Activated T-cell treated with anti-CD3 and anti-CD28 coated beads, Interleukin-2, amount 50 U/mL, for 4 hours (primary cell): ENCODE measurements around the gene DENND1A. TPM values are rescaled to one million over a fixed set of nuclear protein-coding genes. Genes with fewer than 3 reads are reported as not detected.

Experiments
- ATAC-seq, 2 donors: fragments of 200-7000 bp; cut with Tn5 transposase; one replicate each; pipeline ENCODE4 v1.10.0; 2021
- DNase-seq: peaks from one replicate; pipeline ENCODE4 v3.0.0-alpha.2; 2020
- H3K27me3 Mint-ChIP-seq: one replicate; pipeline ENCODE4 v1.8.0; 2021; ENCODE audit warnings: low read depth, mixed read lengths
- H3K36me3 Mint-ChIP-seq: one replicate; pipeline ENCODE4 v1.8.0; 2022; ENCODE audit warnings: mixed read lengths; ENCODE audit not compliant: insufficient read depth
- H3K4me1 Mint-ChIP-seq: one replicate; pipeline ENCODE4 v1.8.0; 2021; ENCODE audit warnings: low read depth, mixed read lengths
- H3K4me3 Mint-ChIP-seq: one replicate; pipeline ENCODE4 v1.8.0; 2021; ENCODE audit warnings: mild to moderate bottlenecking, moderate library complexity, mixed read lengths
- H3K9me3 Mint-ChIP-seq: one replicate; pipeline ENCODE4 v1.8.0; 2021; ENCODE audit warnings: mixed read lengths
- total RNA-seq, 3 donors: library from RNA; stranded (reverse); gene quantifications; one replicate each; pipeline ENCODE4 v1.2.1, GENCODE V29; 2021

Gene DENND1A
- total RNA-seq, 3 donors from 2014 or later = 15.5 to 21.7 (median 16.9) TPM

DNA sequence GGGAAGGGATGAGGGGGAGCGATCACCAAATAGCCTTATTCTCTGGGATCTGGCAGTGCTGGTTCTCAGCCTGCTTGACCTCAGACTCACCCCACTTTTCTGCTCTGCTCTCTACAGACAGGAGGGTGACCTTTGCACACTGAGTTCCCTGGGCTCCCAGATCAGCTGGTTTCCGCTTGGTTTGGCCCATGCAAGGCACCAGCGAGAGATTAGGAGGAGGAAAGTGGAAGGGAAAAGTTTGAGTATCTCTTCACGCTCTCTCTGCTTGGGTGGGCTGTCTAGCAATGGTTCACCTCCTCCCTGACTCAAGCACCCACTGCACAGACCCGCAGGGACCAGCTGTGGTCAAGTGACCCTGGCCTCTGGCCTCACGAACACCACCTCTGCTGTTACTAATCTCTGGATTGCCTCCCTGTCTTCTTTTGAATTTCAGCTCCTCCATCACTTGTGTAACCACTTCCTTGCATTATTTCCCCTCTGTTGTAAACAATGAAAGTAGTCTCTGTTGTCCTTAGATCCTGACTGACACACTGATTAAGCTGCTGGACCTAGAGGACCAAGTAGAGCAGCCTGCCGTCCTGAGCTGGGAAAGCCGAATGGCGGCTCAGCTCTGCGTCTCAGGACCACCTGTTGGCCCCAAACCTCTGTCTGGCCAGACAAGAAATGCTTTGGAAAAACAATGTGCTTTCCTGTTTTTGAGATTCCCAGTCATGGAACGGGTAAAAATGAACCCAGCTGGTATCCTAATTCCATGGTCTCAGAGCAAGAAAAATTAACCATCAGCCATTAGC lies 387.3 kb downstream of the DENND1A start:
- Mint-ChIP-seq H3K4me1 (no peaks in the 10 kb centered on the region), H3K4me3 (no peak overlapping the region), H3K27me3 (no peaks in the 10 kb centered on the region), H3K9me3 (no peaks in the 10 kb centered on the region), H3K36me3 (no peaks in the 10 kb centered on the region)
- DNase-seq = no peak
- ATAC-seq = no peak

DNA sequence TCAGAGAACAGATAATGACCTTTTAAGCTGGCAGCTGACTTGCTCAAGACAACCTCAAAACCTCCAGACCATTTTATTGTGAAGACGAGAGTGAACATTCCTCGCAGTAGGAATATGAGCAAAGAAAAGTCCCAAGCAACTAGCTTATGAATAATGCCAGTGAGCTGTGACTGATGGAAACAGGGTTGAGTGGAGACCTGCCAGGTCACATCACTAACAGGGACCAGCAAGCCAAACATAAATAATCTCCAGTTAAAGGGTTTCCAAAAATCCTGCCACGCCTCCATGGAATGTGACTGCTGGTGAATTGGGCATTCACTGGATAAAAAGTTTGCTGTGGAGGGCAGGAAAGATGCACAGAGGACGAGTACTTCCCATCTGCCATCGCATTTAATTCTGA lies 388.5 kb downstream of the DENND1A start:
- no peaks in the 10 kb centered on the region for H3K27me3 Mint-ChIP-seq
- H3K9me3 Mint-ChIP-seq = no peaks in the 10 kb centered on the region
- DNase-seq (no peak), ATAC-seq (no peak)
- no peak overlapping the region for H3K4me3 Mint-ChIP-seq
- H3K36me3 Mint-ChIP-seq = no peaks in the 10 kb centered on the region
- peaks cover 5% of the 10 kb centered on the region for H3K4me1 Mint-ChIP-seq

DNA sequence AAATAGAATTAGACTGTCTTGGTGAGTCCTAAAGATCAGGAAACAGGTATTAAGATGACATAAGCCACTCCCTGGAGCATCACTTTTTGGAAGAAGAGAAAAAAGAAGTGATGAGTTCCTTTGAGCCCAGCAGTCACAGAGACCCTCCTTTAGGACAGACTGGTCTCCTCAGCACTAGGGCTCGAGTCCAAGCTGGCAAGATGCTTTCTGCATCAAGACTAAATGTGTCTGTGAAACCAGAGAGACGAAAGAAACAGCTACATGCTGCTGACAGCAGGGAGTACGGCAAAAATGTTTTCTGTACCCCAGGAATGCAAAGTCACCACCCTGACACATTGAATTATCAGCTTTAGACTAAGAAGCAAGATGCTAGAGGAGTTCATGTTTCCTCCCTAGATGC lies 389.5 kb downstream of the DENND1A start:
- Mint-ChIP-seq H3K4me3 (no peak overlapping the region), H3K36me3 (peaks cover 3% of the 10 kb centered on the region), H3K4me1 (peaks cover 5% of the 10 kb centered on the region), H3K27me3 (no peaks in the 10 kb centered on the region), H3K9me3 (no peaks in the 10 kb centered on the region)
- no peak for ATAC-seq
- DNase-seq = no peak

DNA sequence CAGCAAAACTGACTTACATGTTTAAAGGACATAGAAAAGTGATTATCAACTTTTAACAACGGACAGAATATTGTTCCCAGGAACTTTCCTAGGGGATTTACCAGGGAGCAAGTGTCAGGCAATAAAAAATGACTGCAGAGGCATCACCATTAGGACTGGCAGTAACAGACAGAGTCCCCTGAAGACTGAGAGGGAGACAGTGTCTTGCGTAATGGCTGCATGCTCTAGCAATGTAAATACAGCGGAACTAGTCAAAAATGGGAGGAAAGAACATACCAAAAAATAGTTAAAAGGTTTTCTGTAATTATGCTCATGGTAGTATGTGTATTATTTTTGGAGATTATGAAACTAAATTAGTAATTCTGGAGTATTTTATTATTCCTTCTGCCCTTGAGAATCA lies 392.1 kb downstream of the DENND1A start:
- Mint-ChIP-seq H3K36me3 (peaks cover 17% of the 10 kb centered on the region), H3K9me3 (peaks cover 3% of the 10 kb centered on the region), H3K4me3 (no peak overlapping the region), H3K27me3 (no peaks in the 10 kb centered on the region), H3K4me1 (peaks cover 5% of the 10 kb centered on the region)
- DNase-seq (no peak), ATAC-seq (no peak)

DNA sequence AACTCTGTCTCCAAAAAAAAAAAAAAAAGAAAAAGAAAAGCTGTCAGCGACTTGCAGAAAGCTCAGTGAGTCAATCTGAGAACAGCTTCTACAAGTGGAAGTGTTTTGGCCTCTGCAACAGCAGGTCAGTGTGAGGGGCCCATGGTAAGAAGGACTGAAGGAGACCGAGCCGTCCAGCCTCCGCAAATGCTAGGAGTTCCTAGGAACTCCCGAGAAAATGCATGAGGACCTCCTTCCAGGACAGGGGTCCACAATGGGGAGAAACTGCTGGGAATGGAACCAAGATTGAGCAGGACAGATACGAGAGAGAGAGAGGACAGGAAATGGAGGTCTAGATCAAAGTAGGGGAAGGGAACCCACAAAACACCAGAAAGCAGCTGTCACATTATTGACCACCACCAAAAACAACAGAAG lies 393.5 kb downstream of the DENND1A start:
- DNase-seq (no peak), ATAC-seq (no peak)
- peaks cover 7% of the 10 kb centered on the region for H3K9me3 Mint-ChIP-seq

DNA sequence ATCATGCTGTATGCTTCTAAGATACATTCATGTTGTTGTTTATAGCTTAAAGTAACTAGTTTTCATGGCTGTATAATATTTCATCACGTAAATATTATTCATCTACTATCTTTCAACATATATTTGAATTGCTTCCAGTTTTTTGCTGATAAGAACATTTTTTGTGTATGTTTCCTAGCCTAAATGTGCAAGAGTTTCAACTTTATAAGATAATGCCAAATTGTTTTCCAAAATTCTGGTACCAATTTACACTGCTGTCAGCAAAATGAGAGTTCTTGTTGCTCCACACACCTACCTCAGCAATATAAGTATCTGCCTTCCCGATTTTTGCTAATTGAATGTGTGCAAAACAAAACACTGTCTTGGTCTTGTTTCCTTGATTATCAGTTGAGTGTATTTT lies 395.6 kb downstream of the DENND1A start:
- DNase-seq = no peak
- no peak overlapping the region for H3K4me3 Mint-ChIP-seq
- no peaks in the 10 kb centered on the region for H3K27me3 Mint-ChIP-seq
- peaks cover 12% of the 10 kb centered on the region for H3K9me3 Mint-ChIP-seq
- no peak for ATAC-seq
- H3K36me3 Mint-ChIP-seq = peaks cover 38% of the 10 kb centered on the region
- H3K4me1 Mint-ChIP-seq = peaks cover 5% of the 10 kb centered on the region

More for the DNA sequence above, 393.5 kb downstream of the DENND1A start:
- H3K36me3 Mint-ChIP-seq = peaks cover 27% of the 10 kb centered on the region
- H3K4me3 Mint-ChIP-seq = no peak overlapping the region
- H3K4me1 Mint-ChIP-seq = peaks cover 5% of the 10 kb centered on the region
- no peaks in the 10 kb centered on the region for H3K27me3 Mint-ChIP-seq

DNA sequence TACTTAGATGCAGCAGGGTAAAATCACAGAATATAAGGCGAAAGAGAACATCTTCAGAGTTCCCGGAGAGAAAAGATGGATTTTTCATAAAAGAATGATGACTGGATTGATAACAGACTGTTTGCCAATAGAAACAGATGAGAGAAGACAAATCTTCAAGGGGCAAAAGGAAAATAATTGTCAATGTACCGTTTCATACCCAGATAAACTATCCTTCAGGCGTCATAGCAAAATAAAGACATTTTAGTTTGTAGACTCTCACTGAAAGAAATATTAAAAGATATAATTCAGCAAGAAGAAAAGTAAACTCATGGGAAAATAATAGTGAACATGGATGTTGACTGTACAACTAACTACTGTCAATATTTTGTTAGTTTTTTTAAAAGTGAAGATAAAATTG lies 399.7 kb downstream of the DENND1A start:
- Mint-ChIP-seq H3K36me3 (peaks cover 34% of the 10 kb centered on the region), H3K9me3 (peaks cover 12% of the 10 kb centered on the region), H3K4me1 (no peaks in the 10 kb centered on the region), H3K4me3 (no peak overlapping the region), H3K27me3 (no peaks in the 10 kb centered on the region)
- ATAC-seq (no peak), DNase-seq (no peak)

DNA sequence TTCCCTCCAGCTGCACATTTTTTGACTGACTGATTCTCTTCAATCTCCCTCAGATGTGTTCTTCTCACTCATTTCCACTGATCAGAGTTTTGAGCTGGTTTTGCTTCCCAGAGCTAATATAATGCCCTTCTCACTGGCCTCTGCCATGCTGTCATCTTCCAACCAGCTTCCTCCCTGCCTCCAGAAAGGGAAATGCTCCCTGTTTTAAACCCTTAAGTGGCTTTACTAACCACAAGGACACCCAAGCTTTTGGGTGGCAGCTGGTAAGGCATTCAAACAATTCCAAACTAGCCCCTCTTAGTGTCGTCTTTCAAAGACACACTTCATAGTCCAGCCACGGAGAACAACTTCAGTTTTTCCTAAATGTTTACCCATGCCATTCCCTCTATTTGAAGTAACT lies 401.4 kb downstream of the DENND1A start:
- no peaks in the 10 kb centered on the region for H3K27me3 Mint-ChIP-seq
- H3K4me1 Mint-ChIP-seq = no peaks in the 10 kb centered on the region
- H3K36me3 Mint-ChIP-seq = peaks cover 22% of the 10 kb centered on the region
- peaks cover 9% of the 10 kb centered on the region for H3K9me3 Mint-ChIP-seq
- no peak overlapping the region for H3K4me3 Mint-ChIP-seq
- DNase-seq (no peak), ATAC-seq (no peak)

DNA sequence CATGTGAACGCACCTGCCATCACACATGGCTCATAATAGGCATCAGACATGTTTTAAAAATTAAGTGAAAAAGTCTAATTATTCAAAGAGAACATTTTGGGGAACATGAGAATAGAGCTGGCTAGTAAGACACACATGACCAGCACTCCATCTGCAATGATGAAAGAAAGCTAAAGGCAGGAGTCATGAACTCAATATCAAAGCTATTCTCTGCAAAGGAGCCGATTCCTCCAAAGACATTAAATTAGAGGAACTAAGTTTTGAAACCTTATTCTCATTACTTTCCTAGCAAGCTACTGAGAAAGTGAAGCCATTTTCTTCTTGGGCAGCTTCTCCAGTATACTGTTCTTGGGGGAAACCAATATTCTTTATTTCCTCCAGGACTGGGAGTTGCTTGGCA lies 401.9 kb downstream of the DENND1A start:
- Mint-ChIP-seq H3K36me3 (peaks cover 22% of the 10 kb centered on the region), H3K9me3 (peaks cover 9% of the 10 kb centered on the region), H3K4me3 (no peak overlapping the region), H3K4me1 (no peaks in the 10 kb centered on the region), H3K27me3 (no peaks in the 10 kb centered on the region)
- DNase-seq = no peak
- ATAC-seq = no peak

DNA sequence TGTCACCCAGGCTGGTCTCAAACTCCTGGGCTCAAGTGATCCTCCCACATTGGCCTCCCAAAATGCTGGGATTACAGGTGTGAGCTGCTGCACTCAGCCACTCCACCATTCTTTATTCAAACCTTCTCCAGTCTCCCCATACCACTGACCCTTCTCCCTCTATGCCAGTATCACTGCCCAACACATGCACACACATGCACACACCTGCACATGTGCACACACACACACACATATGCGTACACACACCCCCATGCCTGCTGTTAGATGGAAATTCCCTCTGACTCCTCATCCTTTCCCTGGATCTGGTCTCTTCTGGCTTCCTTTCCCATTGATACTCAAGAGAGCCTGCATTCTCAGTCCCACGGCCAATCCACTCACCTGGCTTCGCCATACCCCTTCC lies 404.0 kb downstream of the DENND1A start:
- DNase-seq = no peak
- Mint-ChIP-seq H3K4me1 (no peaks in the 10 kb centered on the region), H3K9me3 (peaks cover under 1% of the 10 kb centered on the region), H3K36me3 (peaks cover 7% of the 10 kb centered on the region), H3K27me3 (no peaks in the 10 kb centered on the region), H3K4me3 (no peak overlapping the region)
- no peak for ATAC-seq

DNA sequence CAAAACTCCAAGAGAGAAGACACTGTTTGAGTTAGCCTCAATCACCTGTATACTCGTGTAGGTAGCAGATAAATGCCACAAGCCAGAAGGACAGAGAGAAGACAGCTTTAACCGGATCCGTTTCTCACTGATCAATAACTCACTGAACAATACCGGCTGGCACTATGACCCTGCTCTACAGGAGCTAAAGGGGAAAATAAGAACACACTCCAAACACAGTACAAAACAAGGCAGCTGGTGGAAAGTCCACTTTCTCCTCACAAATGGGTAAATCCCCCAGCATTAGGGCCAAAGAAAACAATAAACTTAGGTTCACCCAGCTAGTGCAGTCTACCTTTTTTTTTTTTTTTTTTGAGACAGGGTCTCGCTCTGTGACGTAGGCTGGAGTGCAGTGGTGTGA lies 404.5 kb downstream of the DENND1A start:
- Mint-ChIP-seq H3K4me3 (no peak overlapping the region), H3K27me3 (no peaks in the 10 kb centered on the region), H3K36me3 (peaks cover 7% of the 10 kb centered on the region), H3K9me3 (no peaks in the 10 kb centered on the region), H3K4me1 (no peaks in the 10 kb centered on the region)
- ATAC-seq (no peak), DNase-seq (no peak)

DNA sequence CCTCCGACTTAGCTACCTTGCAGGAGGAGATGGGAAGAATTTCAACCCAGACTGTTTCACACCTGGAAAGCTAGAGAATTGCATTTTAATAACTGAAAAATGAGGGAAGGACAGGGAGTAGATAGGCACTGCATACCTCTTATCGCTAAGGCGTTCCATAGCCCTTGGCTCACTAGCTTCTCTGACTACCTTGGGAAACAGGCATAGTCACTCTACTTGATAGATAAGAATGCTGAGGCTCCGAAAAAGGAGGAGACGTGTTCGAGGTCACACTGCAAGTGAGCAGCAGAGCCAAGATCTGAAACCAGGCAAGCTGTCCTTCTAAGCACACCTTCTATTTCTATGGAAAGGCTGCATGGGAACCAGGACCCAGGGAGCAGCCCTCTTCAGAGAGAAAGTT lies 405.1 kb downstream of the DENND1A start:
- no peak for DNase-seq
- peaks cover 5% of the 10 kb centered on the region for H3K36me3 Mint-ChIP-seq
- H3K27me3 Mint-ChIP-seq = no peaks in the 10 kb centered on the region
- ATAC-seq = no peak
- H3K4me3 Mint-ChIP-seq = no peak overlapping the region
- H3K9me3 Mint-ChIP-seq = no peaks in the 10 kb centered on the region
- no peaks in the 10 kb centered on the region for H3K4me1 Mint-ChIP-seq

DNA sequence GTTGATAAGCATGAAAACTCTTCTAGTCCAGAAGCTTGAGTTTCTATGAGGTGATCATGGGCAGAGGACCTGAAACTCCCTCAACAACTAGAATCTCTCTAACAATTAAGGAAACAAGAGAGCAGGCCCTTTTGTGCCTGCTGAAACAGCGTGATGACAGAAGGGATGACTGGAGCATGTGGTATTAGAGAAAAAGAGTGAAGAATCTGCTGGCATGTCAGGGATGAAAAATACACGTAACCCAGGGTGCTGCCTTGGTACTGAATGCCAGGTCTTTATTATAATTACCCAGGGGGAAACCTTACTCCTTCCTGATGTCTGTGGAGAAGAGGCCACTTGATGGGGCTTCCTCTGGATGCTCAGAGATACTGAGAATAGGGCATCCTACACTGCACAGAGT lies 406.1 kb downstream of the DENND1A start:
- Mint-ChIP-seq H3K9me3 (no peaks in the 10 kb centered on the region), H3K36me3 (no peaks in the 10 kb centered on the region), H3K27me3 (no peaks in the 10 kb centered on the region), H3K4me1 (no peaks in the 10 kb centered on the region), H3K4me3 (no peak overlapping the region)
- ATAC-seq = no peak
- no peak for DNase-seq

DNA sequence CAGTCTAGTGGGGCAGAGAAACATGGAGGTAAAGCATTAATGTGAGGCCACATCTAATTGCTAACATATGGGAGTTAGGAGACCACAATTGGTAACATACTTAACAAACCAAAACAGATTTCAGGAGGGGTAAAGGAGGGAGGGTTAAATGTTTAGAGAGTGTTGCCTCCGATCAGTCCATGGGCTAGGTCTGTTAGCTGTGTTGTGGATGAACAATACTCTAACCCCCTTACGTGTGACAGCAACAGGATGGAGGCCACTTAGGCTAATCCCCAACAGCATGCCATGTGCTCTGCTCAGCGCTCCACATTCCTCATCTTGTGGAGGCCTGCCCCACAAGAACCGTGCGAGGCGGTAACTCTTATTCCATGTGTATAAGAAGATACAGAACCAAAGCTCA lies 406.9 kb downstream of the DENND1A start:
- ATAC-seq (no peak), DNase-seq (no peak)
- H3K9me3 Mint-ChIP-seq = no peaks in the 10 kb centered on the region
- no peaks in the 10 kb centered on the region for H3K27me3 Mint-ChIP-seq
- H3K4me1 Mint-ChIP-seq = no peaks in the 10 kb centered on the region
- H3K4me3 Mint-ChIP-seq = no peak overlapping the region
- H3K36me3 Mint-ChIP-seq = no peaks in the 10 kb centered on the region

DNA sequence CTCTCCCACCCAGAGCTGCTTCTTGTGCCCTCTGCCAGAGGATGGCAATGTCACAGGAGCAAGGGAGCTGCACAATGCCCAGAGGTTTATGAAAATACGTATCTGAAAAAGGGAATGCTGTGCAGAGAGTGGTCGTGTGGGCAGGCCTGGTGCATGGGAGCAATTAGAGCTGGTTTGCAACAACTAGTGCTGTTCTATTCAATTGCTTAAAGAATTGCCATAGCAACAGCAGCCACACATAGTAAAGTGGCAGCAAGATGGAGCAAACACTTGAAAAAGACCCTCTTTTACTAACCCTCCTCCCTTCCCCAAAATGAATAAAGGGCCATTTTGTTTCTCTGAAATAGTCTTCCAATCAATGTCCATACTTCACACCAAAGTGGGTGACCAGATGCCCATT lies 407.7 kb downstream of the DENND1A start:
- no peaks in the 10 kb centered on the region for H3K9me3 Mint-ChIP-seq
- H3K27me3 Mint-ChIP-seq = no peaks in the 10 kb centered on the region
- no peak for DNase-seq
- no peaks in the 10 kb centered on the region for H3K4me1 Mint-ChIP-seq
- no peak overlapping the region for H3K4me3 Mint-ChIP-seq
- no peak for ATAC-seq
- no peaks in the 10 kb centered on the region for H3K36me3 Mint-ChIP-seq
